GM18505 (cell line): ENCODE results near the gene OTOP1.
"Not testable (repeated sequence)": the region's sequence is repeated elsewhere in the genome, so short reads cannot be mapped to it uniquely, and the experiment has no call there.

Experiments
- ATAC-seq: cut with Tn5 transposase; IDR thresholded peaks from one replicate; pipeline ENCODE4 v1.9.1; 2021; ENCODE audit not compliant: unreplicated experiment
- POLR2A ChIP-seq: IDR thresholded peaks from 4 replicates; pipeline ENCODE4 v1.6.1; 2011; ENCODE audit warnings: borderline replicate concordance; ENCODE audit not compliant: insufficient read depth, insufficient read length; ENCODE audit errors: extremely low read depth

The OTOP1 gene

DNA sequence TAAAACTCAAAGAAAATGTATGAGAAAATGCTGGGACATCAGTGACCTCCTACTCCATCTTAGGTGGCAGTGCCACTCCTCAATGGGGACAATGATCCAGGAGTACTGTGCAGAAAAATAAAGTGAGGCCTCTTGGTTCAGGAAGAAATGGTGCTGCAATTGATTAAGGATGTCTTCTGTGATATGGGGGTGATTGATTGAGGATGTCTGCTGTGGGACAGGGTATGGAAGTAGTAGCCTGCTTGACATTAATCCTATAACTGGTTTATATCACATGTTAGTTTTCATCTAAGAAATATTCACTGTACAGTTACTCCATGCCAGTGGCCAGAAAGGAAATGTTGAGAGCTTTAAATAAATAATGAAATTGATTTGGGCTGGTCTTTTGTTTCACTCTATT lies 20.5 kb downstream of the OTOP1 start:
- TF ChIP-seq POLR2A: no peak
- no peak for ATAC-seq

DNA sequence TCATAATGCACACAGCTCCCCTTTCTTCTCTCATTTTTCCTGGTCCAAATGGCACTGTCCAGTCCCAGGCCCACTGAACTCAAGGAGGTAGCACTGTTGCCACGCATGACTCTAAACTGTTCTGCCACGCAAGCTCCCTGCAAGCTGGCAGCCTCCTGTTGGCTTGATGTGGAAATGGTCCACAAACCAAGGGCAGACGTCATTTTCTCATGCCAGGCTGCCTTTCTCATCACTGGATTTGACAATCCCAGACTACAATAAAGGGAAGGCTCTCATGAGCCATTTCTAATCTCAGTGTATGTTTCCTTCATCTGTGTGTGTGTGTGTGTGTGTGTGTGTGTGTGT lies 22.4 kb downstream of the OTOP1 start:
- ATAC-seq: no peak
- no peak for TF ChIP-seq POLR2A

- TF ChIP-seq POLR2A: no peak
- ATAC-seq: no peak
These were observed 22.9 kb downstream of the OTOP1 start for GRCh38 chr4:4203688-4204400.

- no peak for TF ChIP-seq POLR2A
- ATAC-seq: no peak
These were observed 24.2 kb downstream of the OTOP1 start for GRCh38 chr4:4202510-4202909.

DNA sequence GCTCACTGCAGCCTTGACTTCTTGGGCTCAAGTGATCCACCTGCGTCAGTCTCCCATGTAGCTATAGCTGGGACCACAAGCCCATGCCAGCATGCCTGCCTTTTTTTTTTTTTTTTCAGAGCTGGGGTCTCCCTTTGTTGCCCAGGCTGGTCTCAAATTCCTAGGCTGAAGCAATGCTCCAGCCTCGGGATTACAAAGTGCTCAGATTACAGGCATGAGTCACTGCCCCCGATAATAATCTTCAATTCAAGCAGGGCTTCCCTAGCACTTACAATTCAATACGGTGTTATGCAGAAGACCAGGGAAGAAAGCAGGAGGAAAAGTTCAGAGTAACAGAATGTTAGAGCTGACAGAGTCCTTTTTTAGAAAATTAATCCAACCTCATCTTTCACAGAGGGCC lies 26.1 kb downstream of the OTOP1 start:
- TF ChIP-seq POLR2A: no peak

DNA sequence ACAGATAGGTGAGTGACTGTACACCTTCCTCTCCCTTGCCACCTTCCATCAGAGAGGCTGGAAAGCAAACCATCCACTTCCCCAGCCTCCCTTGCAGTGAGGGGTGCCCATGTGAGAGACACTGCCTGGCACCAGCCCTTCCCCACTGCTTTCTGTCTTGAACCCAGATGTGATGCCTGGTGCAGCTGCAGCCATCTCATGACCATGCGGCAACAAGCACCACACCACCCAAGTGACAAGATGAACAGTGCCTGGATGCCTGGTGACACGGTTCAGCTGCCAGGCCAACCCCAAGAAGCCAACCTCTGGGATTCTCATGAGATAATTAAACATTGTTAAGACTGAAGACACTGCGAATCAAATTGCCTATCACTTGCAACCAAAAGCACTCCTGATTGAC lies 31.4 kb downstream of the OTOP1 start:
- TF ChIP-seq POLR2A: no peak
- ATAC-seq: no peak

More for the DNA sequence above, 26.1 kb downstream of the OTOP1 start:
- no peak for ATAC-seq

DNA sequence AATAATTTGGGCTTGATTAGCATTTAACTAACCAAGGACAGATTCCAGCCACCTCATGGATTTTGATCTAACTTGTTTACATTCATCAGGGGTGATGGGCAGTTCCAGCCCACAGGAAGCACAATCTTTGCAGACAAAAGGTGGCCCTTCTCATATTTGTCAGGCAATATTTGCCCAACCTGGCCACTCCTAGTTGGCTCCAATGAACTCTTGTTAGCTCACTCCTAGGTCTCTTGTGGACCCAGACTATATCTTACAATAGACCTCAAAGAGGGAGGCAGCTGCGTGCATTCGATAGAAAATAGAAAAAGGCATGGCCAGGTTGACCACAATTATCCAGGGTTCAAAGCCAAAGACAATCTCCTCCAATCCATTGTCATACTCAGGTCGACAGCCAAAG lies 38.2 kb downstream of the OTOP1 start:
- ATAC-seq: not testable (repeated sequence)

DNA sequence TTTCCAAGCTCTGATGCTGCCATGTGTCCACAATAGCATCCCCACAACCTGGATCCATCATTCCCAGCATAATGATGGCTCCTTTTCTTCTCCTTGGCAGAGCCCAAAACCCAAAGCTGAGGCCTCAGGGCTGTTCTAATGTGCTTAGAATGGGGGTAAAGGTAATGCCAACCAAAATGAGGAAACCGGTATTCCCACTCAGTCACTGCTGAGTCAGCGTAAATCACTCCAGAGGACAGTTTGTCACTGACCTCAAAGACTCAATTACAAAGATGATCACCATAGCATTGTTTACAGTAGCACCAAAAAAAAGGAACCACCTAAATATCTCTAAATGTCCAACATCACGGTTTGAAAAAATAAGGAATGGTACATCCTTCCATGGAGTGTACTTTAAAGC lies 41.2 kb downstream of the OTOP1 start:
- ATAC-seq: no peak
- no peak for TF ChIP-seq POLR2A

DNA sequence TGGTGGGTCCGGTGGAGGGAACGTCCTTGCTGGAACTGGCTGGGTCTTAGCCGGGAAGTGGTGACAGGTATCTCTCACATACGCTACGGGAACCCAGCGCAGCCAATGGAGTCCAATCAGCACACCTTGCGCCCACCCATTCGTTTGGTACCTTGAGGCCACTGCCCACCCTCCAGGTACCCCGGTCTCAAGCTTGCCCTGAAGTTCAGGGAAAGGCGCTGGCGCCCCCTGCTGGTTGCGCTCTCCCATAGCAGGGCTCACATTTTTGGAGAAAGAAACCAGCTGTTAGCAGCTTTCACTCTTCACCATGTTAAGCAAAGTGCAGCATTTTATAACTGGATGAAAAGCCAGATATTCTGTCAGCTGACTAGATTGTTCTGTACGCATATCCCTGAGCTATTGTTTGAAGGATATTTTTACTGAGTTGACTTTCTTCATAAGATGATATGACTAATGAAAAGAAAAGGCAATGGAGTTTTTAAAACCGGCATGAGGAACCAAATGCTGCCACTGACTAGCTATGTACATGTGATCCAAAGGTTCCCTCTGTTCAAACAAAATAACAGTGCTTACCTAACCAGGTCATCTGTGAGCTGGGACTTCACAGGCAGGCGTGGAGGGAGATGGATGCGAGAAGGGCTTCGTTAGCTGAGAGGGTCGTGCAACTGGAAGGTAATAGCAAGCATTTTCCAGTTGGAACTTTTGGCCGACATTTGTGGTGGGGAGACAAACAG lies 43.7 kb downstream of the OTOP1 start:
- ATAC-seq: no peak
- no peak for TF ChIP-seq POLR2A

GRCh38 chr4:4170596-4171150 lies 56.1 kb downstream of the OTOP1 start:
- no peak for ATAC-seq
- no peak for TF ChIP-seq POLR2A

GRCh38 chr4:4167981-4168780 lies 58.5 kb downstream of the OTOP1 start:
- ATAC-seq: not testable (repeated sequence)

GRCh38 chr4:4166986-4167385 lies 59.7 kb downstream of the OTOP1 start:
- ATAC-seq: not testable (repeated sequence)

GRCh38 chr4:4165701-4166392 lies 60.9 kb downstream of the OTOP1 start:
- ATAC-seq: not testable (repeated sequence)

DNA sequence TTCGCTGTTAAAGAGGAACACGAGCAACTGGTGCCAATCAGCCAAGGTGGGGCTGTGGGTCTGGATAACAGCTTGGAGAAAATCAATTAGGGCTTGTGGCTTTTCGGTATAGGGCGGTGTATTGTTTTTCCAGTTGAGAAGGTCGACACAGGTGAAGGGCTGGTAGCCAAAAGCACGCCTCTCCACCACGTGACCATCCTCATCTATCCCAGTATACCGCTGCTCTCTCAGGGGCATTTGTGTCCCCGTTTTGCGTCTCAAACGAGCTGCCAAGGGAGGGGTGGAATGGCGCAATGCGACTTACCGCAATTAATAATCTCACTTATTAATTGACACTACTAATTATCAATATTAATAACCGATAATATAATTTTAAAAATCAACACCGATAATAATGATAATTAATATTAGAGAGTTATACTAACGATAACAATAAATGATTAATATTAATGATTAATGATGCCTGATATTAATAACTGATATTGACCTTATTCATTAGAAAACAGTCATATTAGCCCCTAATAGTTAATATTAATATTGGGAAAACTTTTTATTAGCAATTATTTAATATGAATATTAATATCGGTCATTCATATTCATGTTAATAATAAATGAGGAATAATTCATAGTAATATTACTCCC lies 62.1 kb downstream of the OTOP1 start:
- ATAC-seq: not testable (repeated sequence)

DNA sequence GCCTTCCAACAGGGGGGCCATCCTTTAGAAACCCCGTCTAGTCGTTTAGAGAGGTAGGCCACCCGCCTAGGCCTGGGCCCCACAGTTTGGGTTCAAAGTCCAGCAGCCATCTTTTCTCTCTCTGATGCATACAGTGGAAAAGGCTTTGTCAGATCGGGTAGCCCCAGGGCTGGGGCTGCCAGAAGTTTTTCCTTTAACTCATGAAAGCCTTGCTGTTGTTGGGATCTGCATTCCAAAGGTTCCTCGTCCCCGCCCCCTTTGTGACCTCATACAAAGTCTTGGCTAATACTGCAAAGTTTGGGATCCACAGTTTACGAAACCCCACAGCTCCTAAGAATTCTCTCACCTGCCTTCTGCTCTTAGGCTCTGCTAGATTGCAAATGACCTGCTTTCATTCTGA lies 64.5 kb downstream of the OTOP1 start:
- ATAC-seq: not testable (repeated sequence)

GRCh38 chr4:4160956-4161665 lies 65.6 kb downstream of the OTOP1 start:
- ATAC-seq: not testable (repeated sequence)

GRCh38 chr4:4145622-4146021 lies 81.1 kb downstream of the OTOP1 start:
- not testable (repeated sequence) for ATAC-seq

DNA sequence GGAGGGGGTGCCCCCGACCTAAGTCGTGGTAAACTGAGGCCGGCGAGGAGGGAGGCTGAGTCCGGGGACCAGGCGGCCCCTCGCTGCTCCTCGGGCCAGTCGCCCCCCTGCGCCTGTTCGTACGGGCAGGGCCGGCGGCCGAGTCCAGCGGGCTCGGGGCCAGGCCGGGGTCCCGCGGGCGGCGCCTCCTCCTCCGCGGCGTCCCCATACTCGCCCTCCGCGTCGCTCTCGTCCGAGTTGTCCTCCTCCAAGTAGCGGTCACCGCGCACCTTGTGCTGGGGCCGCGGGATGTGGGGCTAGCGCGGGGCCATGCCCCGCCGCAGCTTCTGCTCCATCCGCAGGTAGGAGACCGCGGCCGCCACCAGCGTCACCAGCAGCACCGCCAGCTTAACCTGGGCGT lies 83.4 kb downstream of the OTOP1 start:
- not testable (repeated sequence) for ATAC-seq

DNA sequence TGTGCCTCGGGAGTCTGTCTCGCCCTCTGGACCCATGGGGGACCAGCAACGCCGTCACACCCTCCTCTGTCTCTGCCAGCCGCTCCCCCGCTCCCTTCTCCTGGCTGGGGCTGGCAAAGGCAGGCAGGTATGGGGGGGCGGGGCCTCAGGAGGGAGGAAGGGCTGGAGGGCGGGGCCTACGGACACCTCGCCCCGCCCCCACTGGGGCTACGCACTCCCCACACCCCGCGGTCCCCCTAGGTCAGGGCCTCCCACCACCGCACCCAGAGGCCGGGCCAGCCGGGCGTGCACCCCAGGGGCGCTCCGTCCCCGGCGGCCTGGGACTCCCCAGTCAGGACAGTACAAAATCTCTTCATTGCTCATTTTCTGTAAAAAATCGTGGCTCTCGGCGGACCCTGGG lies 84.0 kb downstream of the OTOP1 start:
- ATAC-seq: not testable (repeated sequence)
